Measurements from ENCODE around the gene GNL2.
"Not testable (repeated sequence)": the region's sequence is repeated elsewhere in the genome, so short reads cannot be mapped to it uniquely, and the experiment has no call there.

GNL2 gene

GRCh38 chr1:37584544-37584943 lies 11.2 kb downstream of the GNL2 start:
- peaks cover 16% of the 10 kb centered on the region for H3K4me1 Mint-ChIP-seq
- not testable (repeated sequence) for H3K27ac Mint-ChIP-seq, H3K27me3 Mint-ChIP-seq, H3K4me3 Mint-ChIP-seq, H3K9me3 Mint-ChIP-seq
- peaks cover 19% of the 10 kb centered on the region for H3K36me3 Mint-ChIP-seq

- peaks cover 31% of the 10 kb centered on the region for H3K4me1 Mint-ChIP-seq
- peak overlapping the region; percentile 37 for H3K27ac Mint-ChIP-seq
- H3K9me3 Mint-ChIP-seq = no peaks in the 10 kb centered on the region
- H3K27me3 Mint-ChIP-seq = no peaks in the 10 kb centered on the region
- H3K4me3 Mint-ChIP-seq = no peak overlapping the region
- peaks cover 29% of the 10 kb centered on the region for H3K36me3 Mint-ChIP-seq
These were observed 20.0 kb downstream of the GNL2 start for GRCh38 chr1:37575692-37576091.

- Mint-ChIP-seq H3K4me1 (peaks cover 31% of the 10 kb centered on the region), H3K4me3 (no peak overlapping the region), H3K9me3 (no peaks in the 10 kb centered on the region), H3K27ac (no peak overlapping the region), H3K27me3 (no peaks in the 10 kb centered on the region), H3K36me3 (peaks cover 30% of the 10 kb centered on the region)
These were observed 20.8 kb downstream of the GNL2 start for GRCh38 chr1:37574834-37575480.

GRCh38 chr1:37570528-37571334 lies 25.0 kb downstream of the GNL2 start:
- Mint-ChIP-seq H3K27me3 (no peaks in the 10 kb centered on the region), H3K4me3 (no peak overlapping the region), H3K4me1 (peaks cover 14% of the 10 kb centered on the region), H3K27ac (peak overlapping the region; percentile 12), H3K36me3 (peaks cover 35% of the 10 kb centered on the region), H3K9me3 (no peaks in the 10 kb centered on the region)

GRCh38 chr1:37567023-37567422 lies 28.7 kb downstream of the GNL2 start:
- H3K27ac Mint-ChIP-seq = no peak overlapping the region
- no peaks in the 10 kb centered on the region for H3K27me3 Mint-ChIP-seq
- H3K4me1 Mint-ChIP-seq = peaks cover 6% of the 10 kb centered on the region
- H3K36me3 Mint-ChIP-seq = peaks cover 23% of the 10 kb centered on the region
- H3K9me3 Mint-ChIP-seq = no peaks in the 10 kb centered on the region
- no peak overlapping the region for H3K4me3 Mint-ChIP-seq

GRCh38 chr1:37564892-37565291 lies 30.8 kb downstream of the GNL2 start:
- Mint-ChIP-seq H3K9me3 (no peaks in the 10 kb centered on the region), H3K27ac (no peak overlapping the region), H3K4me1 (no peaks in the 10 kb centered on the region), H3K36me3 (peaks cover 15% of the 10 kb centered on the region), H3K27me3 (no peaks in the 10 kb centered on the region), H3K4me3 (no peak overlapping the region)

- Mint-ChIP-seq H3K4me1 (no peaks in the 10 kb centered on the region), H3K36me3 (peaks cover 7% of the 10 kb centered on the region), H3K27me3 (no peaks in the 10 kb centered on the region), H3K9me3 (no peaks in the 10 kb centered on the region), H3K4me3 (no peak overlapping the region), H3K27ac (no peak overlapping the region)
These were observed 32.8 kb downstream of the GNL2 start for GRCh38 chr1:37562984-37563383.

- H3K36me3 Mint-ChIP-seq = no peaks in the 10 kb centered on the region
- no peaks in the 10 kb centered on the region for H3K9me3 Mint-ChIP-seq
These were observed 34.3 kb downstream of the GNL2 start for GRCh38 chr1:37561133-37562132.

GRCh38 chr1:37560401-37561132 lies 35.2 kb downstream of the GNL2 start:
- Mint-ChIP-seq H3K27me3 (no peaks in the 10 kb centered on the region), H3K4me1 (no peaks in the 10 kb centered on the region), H3K36me3 (no peaks in the 10 kb centered on the region), H3K9me3 (no peaks in the 10 kb centered on the region), H3K27ac (peak overlapping the region; percentile 63), H3K4me3 (no peak overlapping the region)

More at GRCh38 chr1:37561133-37562132, 34.3 kb downstream of the GNL2 start:
- Mint-ChIP-seq H3K4me1 (no peaks in the 10 kb centered on the region), H3K27me3 (no peaks in the 10 kb centered on the region), H3K4me3 (no peak overlapping the region), H3K27ac (peak overlapping the region; percentile 63)

GRCh38 chr1:37559957-37560379 lies 35.8 kb downstream of the GNL2 start:
- not testable (repeated sequence) for H3K27me3 Mint-ChIP-seq, H3K4me1 Mint-ChIP-seq, H3K36me3 Mint-ChIP-seq, H3K27ac Mint-ChIP-seq, H3K4me3 Mint-ChIP-seq, H3K9me3 Mint-ChIP-seq

- Mint-ChIP-seq H3K27ac (no peak overlapping the region), H3K9me3 (no peaks in the 10 kb centered on the region), H3K27me3 (no peaks in the 10 kb centered on the region), H3K36me3 (no peaks in the 10 kb centered on the region), H3K4me1 (no peaks in the 10 kb centered on the region), H3K4me3 (no peak overlapping the region)
These were observed 36.7 kb downstream of the GNL2 start for GRCh38 chr1:37559080-37559479.

- no peak overlapping the region for H3K4me3 Mint-ChIP-seq
- no peaks in the 10 kb centered on the region for H3K9me3 Mint-ChIP-seq
- no peaks in the 10 kb centered on the region for H3K36me3 Mint-ChIP-seq
- H3K4me1 Mint-ChIP-seq = peaks cover 2% of the 10 kb centered on the region
- no peak overlapping the region for H3K27ac Mint-ChIP-seq
- H3K27me3 Mint-ChIP-seq = no peaks in the 10 kb centered on the region
These were observed 37.3 kb downstream of the GNL2 start for GRCh38 chr1:37558411-37558810.

GRCh38 chr1:37557402-37557801 lies 38.3 kb downstream of the GNL2 start:
- H3K27ac Mint-ChIP-seq = no peak overlapping the region
- H3K4me3 Mint-ChIP-seq = no peak overlapping the region

GRCh38 chr1:37556712-37557196 lies 39.0 kb downstream of the GNL2 start, which contains the start of gene DNALI1:
TSS of gene DNALI1 (plus strand) at chr1:37556940. CDS start at chr1:37556995, 55 bp downstream.
- Mint-ChIP-seq H3K27me3 (no peaks in the 10 kb centered on the region), H3K36me3 (peaks cover 4% of the 10 kb centered on the region), H3K4me1 (peaks cover 19% of the 10 kb centered on the region), H3K9me3 (no peaks in the 10 kb centered on the region), H3K27ac (no peak within 1 kb of the TSS), H3K4me3 (no peak within 1 kb of the TSS)

More at GRCh38 chr1:37557402-37557801, 38.3 kb downstream of the GNL2 start:
- Mint-ChIP-seq H3K9me3 (no peaks in the 10 kb centered on the region), H3K27me3 (no peaks in the 10 kb centered on the region), H3K36me3 (no peaks in the 10 kb centered on the region), H3K4me1 (peaks cover 12% of the 10 kb centered on the region)
